ENCODE results near the gene P2RX1. TPM values are rescaled to one million over a fixed set of nuclear protein-coding genes. Genes with fewer than 3 reads are reported as not detected.

Gene P2RX1
- total and polyA plus RNA-seq, 12 donors, result 0.42 to 8.6 (median 1.1) TPM

DNA sequence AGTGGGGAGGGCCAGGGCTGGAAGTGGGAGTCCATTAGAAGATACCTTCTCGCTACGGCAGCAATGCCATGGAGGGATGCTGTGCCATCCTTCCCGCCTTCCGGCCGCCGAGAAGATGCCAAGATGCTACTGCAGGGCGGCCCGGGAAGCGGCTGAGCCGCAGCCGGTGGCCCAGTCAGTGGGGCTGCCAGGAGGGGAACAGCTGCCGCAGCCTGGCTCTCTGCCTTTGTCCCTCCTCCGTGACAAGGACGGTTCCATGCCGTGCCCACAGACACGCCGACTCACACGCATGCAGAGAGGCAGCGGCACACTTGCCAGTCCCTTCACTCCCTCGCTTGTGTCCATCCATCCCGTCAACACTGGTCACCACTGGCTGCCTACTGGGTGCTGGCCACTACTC, 50.0 kb downstream of the P2RX1 start:
- H3K27ac ChIP-seq, result peak overlapping the region in 1 of 5 donors; percentile 45
- no peaks in the 10 kb centered on the region for H3K27me3 ChIP-seq
- no peaks in the 10 kb centered on the region for H3K9me3 ChIP-seq (replicated peaks in 1 of 3)
- no peak for DNase-seq
- TF ChIP-seq, protein P1, sequence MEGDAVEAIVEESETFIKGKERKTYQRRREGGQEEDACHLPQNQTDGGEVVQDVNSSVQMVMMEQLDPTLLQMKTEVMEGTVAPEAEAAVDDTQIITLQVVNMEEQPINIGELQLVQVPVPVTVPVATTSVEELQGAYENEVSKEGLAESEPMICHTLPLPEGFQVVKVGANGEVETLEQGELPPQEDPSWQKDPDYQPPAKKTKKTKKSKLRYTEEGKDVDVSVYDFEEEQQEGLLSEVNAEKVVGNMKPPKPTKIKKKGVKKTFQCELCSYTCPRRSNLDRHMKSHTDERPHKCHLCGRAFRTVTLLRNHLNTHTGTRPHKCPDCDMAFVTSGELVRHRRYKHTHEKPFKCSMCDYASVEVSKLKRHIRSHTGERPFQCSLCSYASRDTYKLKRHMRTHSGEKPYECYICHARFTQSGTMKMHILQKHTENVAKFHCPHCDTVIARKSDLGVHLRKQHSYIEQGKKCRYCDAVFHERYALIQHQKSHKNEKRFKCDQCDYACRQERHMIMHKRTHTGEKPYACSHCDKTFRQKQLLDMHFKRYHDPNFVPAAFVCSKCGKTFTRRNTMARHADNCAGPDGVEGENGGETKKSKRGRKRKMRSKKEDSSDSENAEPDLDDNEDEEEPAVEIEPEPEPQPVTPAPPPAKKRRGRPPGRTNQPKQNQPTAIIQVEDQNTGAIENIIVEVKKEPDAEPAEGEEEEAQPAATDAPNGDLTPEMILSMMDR (IDR thresholded peaks at IDR 0.05), result no peak
- TF ChIP-seq POLR2A (IDR thresholded peaks at IDR 0.05), result no peak
- 86 to 98% (median 89%) methylated on average over 6 to 21 of the region's 21 CpGs for WGBS, 4 donors
- intact Hi-C loops (cut with DNase I), result no loop called here
- H3K4me1 ChIP-seq (replicated peaks in 1 of 2), result peaks cover 13 to 14% of the 10 kb centered on the region in 2 donors
- peaks cover 0 to 8% of the 10 kb centered on the region in 2 donors for H3K36me3 ChIP-seq (replicated peaks in 1 of 2)
- H3K4me3 ChIP-seq, result no peak overlapping the region

DNA sequence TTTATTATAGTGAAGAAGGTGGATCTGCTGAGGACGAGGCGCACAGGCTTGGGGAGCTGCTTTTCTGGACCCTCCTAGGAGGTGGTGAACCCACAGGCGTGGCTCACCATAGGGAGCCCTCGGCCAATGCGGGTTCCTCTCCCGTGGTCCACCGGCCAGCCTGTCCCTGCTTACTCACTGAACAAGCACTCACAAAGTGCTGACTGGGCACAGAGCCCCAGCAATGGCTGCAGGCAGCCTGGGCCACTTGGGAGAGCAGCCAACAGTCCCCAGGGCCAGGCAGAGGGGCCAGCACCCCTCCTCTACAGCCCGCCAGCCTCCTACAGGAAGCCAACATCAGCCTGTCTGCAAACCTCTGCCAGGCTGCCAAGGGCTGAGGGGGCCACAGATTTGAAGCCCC, 51.1 kb downstream of the P2RX1 start:
- intact Hi-C loops (cut with DNase I), result no loop called here
- Histone ChIP-seq H3K36me3 (replicated peaks in 1 of 2) (peaks cover 0 to 19% of the 10 kb centered on the region in 2 donors), H3K4me1 (replicated peaks in 1 of 2) (peaks cover 13 to 14% of the 10 kb centered on the region in 2 donors), H3K27me3 (no peaks in the 10 kb centered on the region), H3K4me3 (no peak overlapping the region), H3K27ac (peak overlapping the region in 4 of 5 donors; percentile 30 to 78 (median 57)), H3K9me3 (replicated peaks in 1 of 3) (no peaks in the 10 kb centered on the region)
- peak in 6 of 7 donors; percentile 76 to 92 (median 84) for DNase-seq
- WGBS, 4 donors, result 32 to 68% methylated on average over 8 of the region's 8 CpGs; no CpG with 5 or more reads in 2 of the 4 donors
- TF ChIP-seq, protein P1 (IDR thresholded peaks at IDR 0.05), result no peak
- peak in 1 of 2 donors; percentile 37 for TF ChIP-seq POLR2A (IDR thresholded peaks at IDR 0.05)

DNA sequence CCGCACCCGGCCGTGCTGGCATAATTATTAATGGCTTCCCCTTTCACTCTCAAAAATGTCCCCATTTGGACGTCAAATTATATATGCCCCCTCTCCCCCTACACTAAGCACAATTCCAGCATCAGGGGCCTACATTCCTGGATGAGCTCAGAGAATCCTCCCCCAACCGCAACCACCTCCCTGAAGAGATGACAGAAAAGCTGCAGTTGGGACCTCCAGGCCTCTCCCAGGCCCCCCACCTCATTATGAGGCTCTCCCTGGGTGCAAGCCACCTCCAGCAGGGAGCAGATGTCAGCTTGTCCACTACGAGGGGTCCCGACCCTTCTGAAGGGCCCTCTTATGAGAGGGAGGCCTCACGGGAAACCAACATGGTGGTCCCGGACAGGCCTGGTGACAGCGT, 51.7 kb downstream of the P2RX1 start:
- WGBS, 4 donors, result 85 to 89% (median 87%) methylated on average over 5 to 10 of the region's 10 CpGs
- H3K36me3 ChIP-seq (replicated peaks in 1 of 2), result peaks cover 0 to 20% of the 10 kb centered on the region in 2 donors
- DNase-seq, result peak in 1 of 7 donors; percentile 32
- peak overlapping the region in 3 of 5 donors; percentile 52 to 78 (median 62) for H3K27ac ChIP-seq
- peaks cover 13 to 14% of the 10 kb centered on the region in 2 donors for H3K4me1 ChIP-seq (replicated peaks in 1 of 2)
- no peaks in the 10 kb centered on the region for H3K9me3 ChIP-seq (replicated peaks in 1 of 3)
- H3K27me3 ChIP-seq, result no peaks in the 10 kb centered on the region
- no peak overlapping the region for H3K4me3 ChIP-seq
- intact Hi-C loops (cut with DNase I), result loop anchor here in 1 of 2 donors (5.0 kb wide), 1 partner anchor 43 kb away; no protein-coding TSS in a partner anchor
- no peak for TF ChIP-seq POLR2A (IDR thresholded peaks at IDR 0.05)
- TF ChIP-seq, protein P1 (IDR thresholded peaks at IDR 0.05), result no peak

DNA sequence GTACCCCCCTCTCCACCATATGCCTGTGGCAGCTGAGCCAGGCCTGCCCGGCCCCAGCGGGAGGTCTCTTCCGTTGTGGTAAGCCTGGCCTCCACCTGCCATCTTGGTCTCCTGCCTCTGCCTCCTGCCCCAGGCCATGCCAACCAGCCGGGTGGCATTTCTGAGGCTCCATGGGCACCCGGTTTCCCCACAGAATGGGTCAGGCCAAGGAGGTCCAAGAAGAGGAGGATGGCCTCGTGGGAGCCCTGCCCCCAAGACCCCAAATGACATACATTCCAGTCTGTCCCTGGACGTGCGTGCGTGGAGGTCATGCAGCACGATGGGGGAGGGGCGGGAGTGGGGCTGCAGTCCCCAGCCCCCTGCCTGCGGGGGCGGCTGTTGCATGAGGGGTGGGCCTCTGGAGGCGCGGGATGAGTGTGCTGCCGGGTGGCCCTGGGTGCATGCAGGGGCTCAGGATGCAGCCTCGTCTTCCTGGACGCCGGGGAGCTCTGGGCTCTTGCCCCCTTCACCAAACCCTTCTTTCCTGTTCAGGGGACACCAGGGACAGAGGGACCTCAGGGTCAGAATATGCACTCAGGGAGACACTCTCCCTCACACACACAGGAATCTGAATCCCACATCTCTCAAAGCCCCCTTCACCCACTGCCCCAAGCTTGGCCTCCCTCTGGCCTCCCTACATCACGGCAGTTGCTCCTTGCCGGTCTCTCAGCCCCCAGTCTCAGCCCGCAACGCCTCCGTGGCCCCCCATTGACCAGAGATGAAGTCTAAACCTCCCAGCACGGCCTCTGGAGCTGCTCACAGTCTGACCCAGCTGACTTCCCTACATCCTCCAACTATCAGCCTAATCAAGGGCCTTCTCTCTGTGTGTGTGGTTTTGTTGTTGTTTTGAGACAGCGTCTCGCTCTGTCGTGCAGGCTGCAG, 54.2 kb downstream of the P2RX1 start:
- no peaks in the 10 kb centered on the region for H3K9me3 ChIP-seq (replicated peaks in 1 of 3)
- H3K27me3 ChIP-seq, result no peaks in the 10 kb centered on the region
- 80 to 83% (median 82%) methylated on average over 18 to 28 of the region's 28 CpGs for WGBS, 4 donors
- H3K4me1 ChIP-seq (replicated peaks in 1 of 2), result peaks cover 10 to 11% of the 10 kb centered on the region in 2 donors
- intact Hi-C loops (cut with DNase I), result loop anchor here in 1 of 2 donors (5.0 kb wide), 1 partner anchor 45 kb away; no protein-coding TSS in a partner anchor
- peaks cover 0 to 20% of the 10 kb centered on the region in 2 donors for H3K36me3 ChIP-seq (replicated peaks in 1 of 2)
- no peak for DNase-seq
- TF ChIP-seq, protein P1 (IDR thresholded peaks at IDR 0.05), result no peak
- TF ChIP-seq POLR2A (IDR thresholded peaks at IDR 0.05), result no peak
- no peak overlapping the region for H3K27ac ChIP-seq
- no peak overlapping the region for H3K4me3 ChIP-seq
